AG04450 (cell line): ENCODE data around the gene ARHGAP42. TPM values are rescaled to one million over a fixed set of nuclear protein-coding genes. Genes with fewer than 3 reads are reported as not detected.
A peak's percentile ranks its signal among the peaks of the same experiment; 100 is the strongest.

Experiments
- CTCF ChIA-PET: fragments of 300-600, 350-600 bp; formaldehyde crosslinking; extraction: SDS; loops from one replicate; lab custom pipeline; 2022; ENCODE audit warnings: antibody characterized with exemption, inconsistent platforms; lab: Charles Lee
- POLR2A ChIA-PET: fragments of 350-600 bp; formaldehyde crosslinking; extraction: SDS; loops from one replicate; lab custom pipeline; 2021; ENCODE audit warnings: antibody characterized with exemption, inconsistent platforms; lab: Yijun Ruan, JAX
- DNase-seq: peaks from one replicate; pipeline ENCODE4 v3.0.0-alpha.2; 2011; ENCODE audit warnings: low read depth, low spot score
- H3K27ac ChIP-seq: one replicate; pipeline ENCODE4 v1.5.1; 2012; ENCODE audit warnings: low read depth, low read length, control low read depth
- H3K27me3 ChIP-seq: one replicate; pipeline ENCODE4 v1.6.0; 2012; ENCODE audit warnings: low read length; ENCODE audit not compliant: control insufficient read depth, insufficient read depth
- H3K4me3 ChIP-seq: 2 replicates; pipeline ENCODE4 v1.5.1; 2011; ENCODE audit warnings: mild to moderate bottlenecking, low read depth, low read length, control low read depth
- H3K9me3 ChIP-seq: 2 replicates; pipeline ENCODE4 v1.5.1; 2012; ENCODE audit warnings: low read length; ENCODE audit not compliant: control insufficient read depth, insufficient read depth
- CTCF ChIP-seq: IDR thresholded peaks from 2 replicates; pipeline ENCODE4 v1.5.1; 2011; ENCODE audit warnings: low read depth, low read length, control low read depth, inconsistent platforms
- polyA plus RNA-seq: library from polyadenylated mRNA; depleted of rRNA; stranded (reverse); fragments of >200 nt; gene quantifications from 2 replicates; pipeline ENCODE4 v1.2.3, GENCODE V29; 2011

Gene ARHGAP42
- polyA plus RNA-seq, 1 experiment: 9.0 TPM

- Histone ChIP-seq H3K9me3 (no peaks in the 10 kb centered on the region), H3K27ac (no peak overlapping the region), H3K4me3 (no peak overlapping the region), H3K27me3 (no peaks in the 10 kb centered on the region)
- POLR2A ChIA-PET: no interaction called here
- CTCF ChIA-PET: no interaction called here
- no peak for DNase-seq
- no peak for TF ChIP-seq CTCF
Measured at GRCh38 chr11:100956351-100956750, 269.3 kb downstream of the ARHGAP42 start.

GRCh38 chr11:100957499-100957898 is 270.4 kb downstream of the ARHGAP42 start:
- no peak for TF ChIP-seq CTCF
- ChIA-PET CTCF (no interaction called here), POLR2A (no interaction called here)
- Histone ChIP-seq H3K9me3 (no peaks in the 10 kb centered on the region), H3K27me3 (no peaks in the 10 kb centered on the region), H3K27ac (no peak overlapping the region), H3K4me3 (no peak overlapping the region)
- no peak for DNase-seq

GRCh38 chr11:100961633-100962032 is 274.5 kb downstream of the ARHGAP42 start:
- CTCF ChIA-PET: interaction anchor here (0.7 kb wide), 1 partner anchor 388 kb away, joined by 3 read pairs; no protein-coding TSS in a partner anchor
- POLR2A ChIA-PET: no interaction called here
- DNase-seq: no peak

GRCh38 chr11:100963375-100963774 is 276.3 kb downstream of the ARHGAP42 start:
- POLR2A ChIA-PET: no interaction called here
- no peak for TF ChIP-seq CTCF
- H3K4me3 ChIP-seq: no peak overlapping the region
- H3K27me3 ChIP-seq: no peaks in the 10 kb centered on the region
- no peak for DNase-seq
- H3K9me3 ChIP-seq: no peaks in the 10 kb centered on the region
- CTCF ChIA-PET: interaction anchor here (0.6 to 1.3 kb wide), 2 partner anchors 30 to 386 kb away, joined by 4 to 5 read pairs; no protein-coding TSS in a partner anchor
- H3K27ac ChIP-seq: no peak overlapping the region

More at GRCh38 chr11:100961633-100962032, 274.5 kb downstream of the ARHGAP42 start:
- Histone ChIP-seq H3K27ac (no peak overlapping the region), H3K9me3 (no peaks in the 10 kb centered on the region), H3K27me3 (no peaks in the 10 kb centered on the region), H3K4me3 (no peak overlapping the region)
- no peak for TF ChIP-seq CTCF

- H3K27ac ChIP-seq: no peak overlapping the region
- TF ChIP-seq CTCF: no peak
- no peaks in the 10 kb centered on the region for H3K27me3 ChIP-seq
- peak; percentile 16 for DNase-seq
- ChIA-PET CTCF (no interaction called here), POLR2A (no interaction called here)
- no peak overlapping the region for H3K4me3 ChIP-seq
- H3K9me3 ChIP-seq: no peaks in the 10 kb centered on the region
Measured at GRCh38 chr11:100964435-100964834, 277.3 kb downstream of the ARHGAP42 start.
